H9 (cell line): ENCODE data around the gene TPSB2. TPM values are rescaled to one million over a fixed set of nuclear protein-coding genes. Genes with fewer than 3 reads are reported as not detected.

ENCODE experiments used
- DNase-seq: peaks from one replicate; pipeline ENCODE4 v3.0.0-alpha.2; 2017
- H2AFZ ChIP-seq: one replicate; pipeline ENCODE4 v1.6.1; 2013; ENCODE audit warnings: mild to moderate bottlenecking, low read length, control low read depth, moderate library complexity
- H2AK5ac ChIP-seq: 2 replicates; pipeline ENCODE4 v1.6.1; 2013; ENCODE audit warnings: low read length, control low read depth, mixed read lengths; ENCODE audit not compliant: insufficient read length
- H2BK120ac ChIP-seq: one replicate; pipeline ENCODE4 v1.6.1; 2013; ENCODE audit warnings: low read depth, mild to moderate bottlenecking, low read length, control low read depth, inconsistent platforms; ENCODE audit not compliant: poor library complexity, severe bottlenecking
- H2BK12ac ChIP-seq: 2 replicates; pipeline ENCODE4 v1.6.1; 2013; ENCODE audit warnings: low read length, control low read depth, mixed read lengths, low read depth; ENCODE audit not compliant: insufficient read length
- H2BK15ac ChIP-seq: 2 replicates; pipeline ENCODE4 v1.6.1; 2013; ENCODE audit warnings: low read depth, low read length, control low read depth
- H2BK20ac ChIP-seq: one replicate; pipeline ENCODE4 v1.6.1; 2013; ENCODE audit warnings: low read depth, mild to moderate bottlenecking, low read length, control low read depth, inconsistent platforms; ENCODE audit not compliant: poor library complexity, severe bottlenecking
- H2BK5ac ChIP-seq: 2 replicates; pipeline ENCODE4 v1.6.1; 2013; ENCODE audit warnings: low read length, control low read depth, mixed read lengths; ENCODE audit not compliant: insufficient read length
- H3K14ac ChIP-seq: 2 replicates; pipeline ENCODE4 v1.6.1; 2013; ENCODE audit warnings: low read length, control low read depth; ENCODE audit not compliant: insufficient read depth
- H3K18ac ChIP-seq: 2 replicates; pipeline ENCODE4 v1.6.1; 2013; ENCODE audit warnings: low read depth, mild to moderate bottlenecking, mixed read lengths, low read length, control low read depth; ENCODE audit not compliant: insufficient read length
- H3K23ac ChIP-seq: 2 replicates; pipeline ENCODE4 v1.6.1; 2013; ENCODE audit warnings: low read length, control low read depth, mixed read lengths, low read depth; ENCODE audit not compliant: insufficient read length
- H3K23me2 ChIP-seq: 2 replicates; pipeline ENCODE4 v1.6.1; 2013; ENCODE audit warnings: low read depth, mild to moderate bottlenecking, mixed read lengths, low read length, control low read depth; ENCODE audit not compliant: insufficient read length, poor library complexity, severe bottlenecking
- H3K27ac ChIP-seq: 2 replicates; pipeline ENCODE4 v1.5.1; 2013; ENCODE audit warnings: low read length, control low read depth, mixed read lengths, low read depth; ENCODE audit not compliant: insufficient read length
- H3K27me3 ChIP-seq: 2 replicates; pipeline ENCODE4 v1.6.1; 2013; ENCODE audit warnings: low read length, control low read depth, inconsistent platforms; ENCODE audit not compliant: insufficient read depth
- H3K4ac ChIP-seq: 2 replicates; pipeline ENCODE4 v1.6.1; 2013; ENCODE audit warnings: low read depth, mild to moderate bottlenecking, control low read depth, inconsistent platforms, low read length, moderate library complexity
- H3K4me1 ChIP-seq: 2 replicates; pipeline ENCODE4 v1.6.1; 2013; ENCODE audit warnings: low read length, control low read depth, inconsistent platforms; ENCODE audit not compliant: insufficient read depth
- H3K4me2 ChIP-seq: 2 replicates; pipeline ENCODE4 v1.6.1; 2013; ENCODE audit warnings: low read length, control low read depth, mixed read lengths; ENCODE audit not compliant: insufficient read length, insufficient read depth
- H3K56ac ChIP-seq: 2 replicates; pipeline ENCODE4 v1.6.1; 2013; ENCODE audit warnings: low read depth, mild to moderate bottlenecking, mixed read lengths, low read length, control low read depth; ENCODE audit not compliant: insufficient read length
- H3K79me1 ChIP-seq: 2 replicates; pipeline ENCODE4 v1.6.1; 2013; ENCODE audit warnings: low read depth, mild to moderate bottlenecking, moderate library complexity, low read length, control low read depth, inconsistent platforms; ENCODE audit not compliant: insufficient read depth, poor library complexity, severe bottlenecking
- H3K79me2 ChIP-seq: 2 replicates; pipeline ENCODE4 v1.6.1; 2013; ENCODE audit warnings: low read length, control low read depth, inconsistent platforms; ENCODE audit not compliant: insufficient read depth
- H3K9ac ChIP-seq: 2 replicates; pipeline ENCODE4 v1.6.1; 2013; ENCODE audit warnings: low read length, control low read depth, mixed read lengths; ENCODE audit not compliant: insufficient read length; ENCODE audit errors: extremely low read depth
- H3K9me3 ChIP-seq: one replicate; pipeline ENCODE4 v1.6.1; 2013; ENCODE audit warnings: low read depth, low read length, inconsistent platforms; ENCODE audit not compliant: control insufficient read depth
- H3T11ph ChIP-seq: one replicate; pipeline ENCODE4 v1.6.1; 2013; ENCODE audit warnings: mild to moderate bottlenecking, low read length, control low read depth, inconsistent platforms
- H4K20me1 ChIP-seq: one replicate; pipeline ENCODE4 v1.6.1; 2013; ENCODE audit not compliant: control insufficient read depth, insufficient read length, insufficient read depth
- H4K5ac ChIP-seq: 2 replicates; pipeline ENCODE4 v1.6.1; 2013; ENCODE audit warnings: low read depth, mild to moderate bottlenecking, mixed read lengths, low read length, control low read depth; ENCODE audit not compliant: insufficient read length
- H4K8ac ChIP-seq: replicated peaks from 2 replicates; pipeline ENCODE4 v1.6.1; 2013; ENCODE audit warnings: low read length, control low read depth, mixed read lengths, low read depth; ENCODE audit not compliant: insufficient read length
- H4K91ac ChIP-seq: 2 replicates; pipeline ENCODE4 v1.6.1; 2013; ENCODE audit warnings: low read depth, mild to moderate bottlenecking, moderate library complexity, mixed read lengths, low read length, control low read depth; ENCODE audit not compliant: insufficient read length
- H3K27ac Mint-ChIP-seq, 3 experiments: 2 replicates in 2 of 3; 3 replicates in 1 of 3; pipeline ENCODE4 v1.8.0; 2020 to 2021; ENCODE audit warnings: mixed read lengths in 3 of 3, mild to moderate bottlenecking in 1 of 3, moderate library complexity in 1 of 3
- H3K27me3 Mint-ChIP-seq: 2 replicates; pipeline ENCODE4 v1.8.0; 2021; ENCODE audit warnings: low read depth, mild to moderate bottlenecking, moderate library complexity, mixed read lengths
- H3K36me3 Mint-ChIP-seq, 3 experiments: 2 replicates in 2 of 3; 3 replicates in 1 of 3; pipeline ENCODE4 v1.8.0; 2020 to 2021; ENCODE audit warnings: low read depth in 3 of 3, mixed read lengths in 3 of 3; ENCODE audit not compliant: insufficient read depth in 1 of 3
- H3K4me1 Mint-ChIP-seq, 2 experiments: 2 replicates each; pipeline ENCODE4 v1.8.0; 2020; ENCODE audit warnings: mixed read lengths in 2 of 2
- H3K4me3 Mint-ChIP-seq, 2 experiments: 2 replicates in 1 of 2; 3 replicates in 1 of 2; pipeline ENCODE4 v1.8.0; 2020 to 2021; ENCODE audit warnings: mild to moderate bottlenecking in 2 of 2, mixed read lengths in 2 of 2, moderate library complexity in 1 of 2
- H3K9me3 Mint-ChIP-seq, 2 experiments: 2 replicates in 1 of 2; 3 replicates in 1 of 2; pipeline ENCODE4 v1.8.0; 2020; ENCODE audit warnings: mild to moderate bottlenecking in 2 of 2, mixed read lengths in 2 of 2, moderate library complexity in 1 of 2
- CTCF ChIP-seq: fragments of 200-600 bp; sonication (generic); conservative IDR thresholded peaks from 3 replicates; pipeline ENCODE4 v1.8.0; 2021; ENCODE audit warnings: antibody characterized with exemption, mild to moderate bottlenecking
- WGBS: extraction: QIAGEN DNeasy Blood & Tissue Kit; methylation state at CpG from one replicate; pipeline ENCODE4 v1.1.7; 2013; ENCODE audit warnings: missing lambda C conversion rate, low lambda C conversion rate, mixed read lengths; ENCODE audit not compliant: insufficient read length; ENCODE audit errors: extremely low coverage; 5-methylcytosine and 5-hydroxymethylcytosine counted together
- total RNA-seq: library from RNA; stranded (reverse); gene quantifications from 2 replicates; pipeline ENCODE4 v1.2.1, GENCODE V29; 2021

Gene TPSB2
- total RNA-seq, 1 experiment from 2014 or later: not detected

GRCh38 chr16:1275791-1276579, 46.0 kb upstream of the TPSB2 start:
- Histone ChIP-seq H2BK12ac (no peak overlapping the region), H2BK5ac (no peak overlapping the region), H3K4me2 (no peak overlapping the region), H4K20me1 (no peaks in the 10 kb centered on the region), H3K9ac (no peak overlapping the region), H4K91ac (no peak overlapping the region), H3K9me3 (no peaks in the 10 kb centered on the region), H3K23me2 (no peaks in the 10 kb centered on the region), H3K4me1 (no peaks in the 10 kb centered on the region; the same call in 1 of the 2 replicates), H2AFZ (no peak overlapping the region), H3T11ph (no peak overlapping the region), H2BK20ac (no peak overlapping the region), H4K8ac (no peak overlapping the region), H2AK5ac (no peak overlapping the region), H3K27ac (no peak overlapping the region), H3K14ac (no peak overlapping the region), H3K23ac (no peak overlapping the region), H3K18ac (no peak overlapping the region), H3K56ac (no peak overlapping the region), H3K4ac (no peak overlapping the region), H4K5ac (no peak overlapping the region), H2BK120ac (no peak overlapping the region), H2BK15ac (no peak overlapping the region), H3K27me3 (no peaks in the 10 kb centered on the region), H3K79me2 (no peaks in the 10 kb centered on the region), H3K79me1 (no peaks in the 10 kb centered on the region)
- Mint-ChIP-seq H3K4me3 (no peak overlapping the region), H3K27ac (no peak overlapping the region), H3K27me3 (peaks cover 36% of the 10 kb centered on the region), H3K9me3 (no peaks in the 10 kb centered on the region), H3K36me3 (peaks cover 0 to 4% (median 0%) of the 10 kb centered on the region in 3 experiments; a peak in 2 of 7 replicates), H3K4me1 (peaks cover 5 to 12% of the 10 kb centered on the region in 2 experiments; a peak in 3 of 4 replicates)
- WGBS: no CpG with 5 or more reads among the region's 30 CpGs
- DNase-seq: no peak
- no peak for TF ChIP-seq CTCF
